NCI-H2081 (cell line): ENCODE measurements around the gene SPTBN4.
A peak's percentile ranks its signal among the peaks of the same experiment; 100 is the strongest.

ENCODE experiments used
- DNase-seq, 2 experiments: peaks; one replicate each; lab custom pipeline; 2025; lab: John Stamatoyannopoulos, UW

Gene SPTBN4

DNA sequence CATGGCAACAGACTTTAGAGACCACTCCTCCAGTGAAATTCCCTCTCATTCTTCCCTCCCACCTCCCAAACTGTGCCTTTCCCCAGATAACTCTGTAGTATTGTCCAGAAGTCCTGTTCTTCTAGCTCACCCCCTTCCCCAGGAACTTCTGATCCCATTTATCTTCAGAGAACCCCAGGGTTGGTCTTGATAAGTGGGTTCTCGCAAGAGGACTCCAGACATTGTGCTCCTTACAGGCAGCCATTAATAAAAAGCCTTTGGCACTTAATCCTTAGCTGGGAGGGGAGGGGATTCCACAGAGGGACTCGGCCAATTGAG is 136.2 kb downstream of the SPTBN4 start:
- no peak for DNase-seq

DNA sequence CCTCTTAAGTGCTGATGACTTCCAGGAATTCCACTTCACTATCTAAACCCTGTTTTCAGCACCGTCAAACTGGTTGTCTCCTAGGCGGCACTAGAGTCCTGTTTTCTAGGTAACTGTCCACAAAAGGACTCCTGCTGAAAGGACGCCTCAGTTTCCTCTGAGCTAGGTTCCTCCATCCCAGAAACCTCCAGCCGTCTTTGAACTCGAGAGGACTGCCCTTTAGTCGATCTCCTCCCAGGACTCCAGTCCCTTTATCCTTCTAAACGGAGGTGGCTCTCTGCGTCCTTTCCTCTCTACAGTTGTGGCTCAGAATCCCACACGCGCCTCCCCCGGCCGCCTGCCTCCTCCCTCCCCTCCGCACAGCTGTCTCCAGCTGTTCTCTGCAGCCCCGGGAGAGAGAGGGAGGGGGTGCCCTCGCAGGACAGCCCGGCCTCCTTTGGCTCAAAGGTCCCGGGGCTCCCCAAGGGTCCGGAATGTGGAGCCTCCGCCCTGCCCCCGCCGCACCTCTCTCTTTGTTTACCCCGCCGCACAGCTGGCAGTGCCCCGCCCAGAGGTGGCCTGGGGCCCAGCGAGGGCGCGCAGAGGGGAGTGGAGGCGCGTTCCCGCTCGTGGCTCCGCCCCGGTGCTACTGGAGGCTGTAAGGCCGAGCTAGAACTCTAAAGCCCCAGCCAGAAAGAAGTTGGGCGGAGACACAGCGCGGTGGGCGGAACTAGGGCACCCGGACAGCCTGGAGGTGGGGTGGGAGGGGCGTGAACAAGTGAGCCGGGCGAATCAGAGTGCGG is 136.8 kb downstream of the SPTBN4 start:
- peak; percentile 90 to 93 for DNase-seq

DNA sequence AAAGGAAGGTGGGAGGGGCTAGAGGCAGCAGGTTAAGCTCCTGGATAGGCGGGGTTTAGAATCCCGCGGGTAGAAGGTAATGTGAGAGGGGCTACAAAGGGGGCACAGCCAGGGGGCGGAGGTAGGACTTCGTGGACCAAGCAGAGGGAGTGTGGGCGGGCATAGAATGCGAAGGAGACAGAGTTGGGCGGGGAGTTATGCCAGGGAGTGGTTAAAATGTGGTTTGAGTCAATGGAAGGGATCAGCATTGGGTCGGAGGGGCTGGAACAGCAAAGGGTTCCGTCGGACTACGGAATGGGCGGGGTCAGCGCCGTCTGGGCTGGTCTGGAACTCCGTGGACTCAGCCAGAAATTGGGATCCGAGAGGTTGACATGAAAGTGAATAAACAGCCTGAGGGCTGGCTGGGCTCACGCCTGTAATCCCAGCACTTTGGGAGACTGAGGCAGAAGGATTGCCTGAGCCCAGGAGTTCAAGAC is 137.4 kb downstream of the SPTBN4 start:
- DNase-seq, result no peak

DNA sequence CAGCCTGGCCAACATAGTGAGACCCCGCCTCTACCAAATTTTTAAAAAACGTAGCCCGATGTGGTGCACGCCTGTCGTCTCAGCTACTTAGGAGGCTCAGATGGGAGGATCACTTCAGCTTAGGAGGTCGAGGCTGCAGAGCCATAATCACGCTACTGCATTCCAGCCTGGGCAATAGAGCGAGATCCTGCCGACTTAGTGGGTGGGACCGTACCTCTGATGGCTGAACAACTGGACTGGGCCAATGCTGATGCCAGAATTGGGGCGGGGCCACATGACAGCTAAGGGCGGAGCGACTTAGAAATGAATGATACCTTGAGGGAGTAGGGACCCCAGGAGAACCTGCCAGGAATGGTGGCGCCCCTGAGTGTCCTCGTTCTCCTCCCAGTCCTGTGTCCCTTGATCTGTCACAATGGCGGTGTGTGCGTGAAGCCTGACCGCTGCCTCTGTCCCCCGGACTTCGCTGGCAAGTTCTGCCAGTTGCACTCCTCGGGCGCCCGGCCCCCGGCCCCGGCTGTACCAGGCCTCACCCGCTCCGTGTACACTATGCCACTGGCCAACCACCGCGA is 137.9 kb downstream of the SPTBN4 start:
- no peak for DNase-seq

DNA sequence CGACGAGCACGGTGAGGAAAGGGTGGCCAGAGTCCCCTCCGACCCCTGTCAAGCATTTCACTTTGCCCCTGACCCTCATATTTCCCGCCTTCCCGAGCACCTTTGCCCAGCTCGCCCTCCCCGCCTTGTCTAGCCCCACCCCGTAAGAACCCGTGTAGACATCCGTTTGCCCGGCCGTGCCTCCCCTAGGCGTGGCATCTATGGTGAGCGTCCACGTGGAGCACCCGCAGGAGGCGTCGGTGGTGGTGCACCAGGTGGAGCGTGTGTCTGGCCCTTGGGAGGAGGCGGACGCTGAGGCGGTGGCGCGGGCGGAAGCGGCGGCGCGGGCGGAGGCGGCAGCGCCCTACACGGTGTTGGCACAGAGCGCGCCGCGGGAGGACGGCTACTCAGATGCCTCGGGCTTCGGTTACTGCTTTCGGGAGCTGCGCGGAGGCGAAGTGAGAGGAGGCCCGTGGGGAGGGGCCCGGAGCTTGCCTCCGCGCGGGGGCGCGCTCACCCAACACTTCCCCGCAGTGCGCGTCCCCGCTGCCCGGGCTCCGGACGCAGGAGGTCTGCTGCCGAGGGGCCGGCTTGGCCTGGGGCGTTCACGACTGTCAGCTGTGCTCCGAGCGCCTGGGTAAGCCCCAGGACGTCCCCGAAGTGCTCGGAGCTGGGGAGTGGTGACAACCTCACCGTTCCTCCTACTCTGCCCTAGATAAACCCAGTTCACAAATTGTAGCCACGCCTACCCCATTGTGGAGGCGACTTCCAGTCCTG is 138.6 kb downstream of the SPTBN4 start:
- peak; percentile 59 to 78 for DNase-seq

DNA sequence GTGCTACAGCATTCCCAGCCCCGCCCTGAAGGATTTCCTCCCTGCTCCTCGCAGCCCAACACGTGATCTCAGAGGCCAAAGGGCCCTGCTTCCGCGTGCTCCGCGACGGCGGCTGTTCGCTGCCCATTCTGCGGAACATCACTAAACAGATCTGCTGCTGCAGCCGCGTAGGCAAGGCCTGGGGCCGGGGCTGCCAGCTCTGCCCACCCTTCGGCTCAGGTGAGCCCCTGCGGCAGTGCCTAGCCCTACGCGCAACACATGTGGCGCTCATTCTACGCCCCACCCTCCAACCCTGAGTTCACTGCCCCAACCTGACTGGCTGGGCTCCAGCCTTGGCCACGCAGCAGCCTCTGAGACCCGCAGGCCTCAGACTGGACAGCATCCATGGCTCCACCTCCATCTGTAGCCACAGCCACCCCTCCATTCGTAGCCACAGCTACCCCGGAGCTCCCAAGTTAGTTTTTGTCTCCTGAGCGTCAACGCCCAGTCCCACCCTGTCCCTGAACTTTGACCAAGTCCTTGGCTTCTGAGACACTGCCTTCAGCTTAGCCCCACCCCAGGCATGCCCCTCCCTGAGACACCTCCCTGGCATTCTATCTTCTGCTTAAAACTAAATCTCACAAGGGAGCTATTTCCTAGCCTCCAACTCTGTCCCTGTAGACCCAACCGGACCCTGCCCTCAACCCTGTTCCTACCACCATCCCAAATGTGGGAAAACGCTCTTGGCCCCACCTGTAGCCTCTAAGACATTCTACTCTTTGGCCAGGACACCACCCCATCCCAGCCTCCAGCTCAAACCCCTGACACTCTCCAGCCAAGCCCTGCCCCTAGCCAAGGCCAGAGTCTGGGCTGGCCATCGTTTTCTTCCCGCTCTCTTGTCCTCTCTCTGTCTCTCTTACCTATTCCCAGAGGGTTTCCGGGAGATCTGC is 140.8 kb downstream of the SPTBN4 start:
- no peak for DNase-seq

DNA sequence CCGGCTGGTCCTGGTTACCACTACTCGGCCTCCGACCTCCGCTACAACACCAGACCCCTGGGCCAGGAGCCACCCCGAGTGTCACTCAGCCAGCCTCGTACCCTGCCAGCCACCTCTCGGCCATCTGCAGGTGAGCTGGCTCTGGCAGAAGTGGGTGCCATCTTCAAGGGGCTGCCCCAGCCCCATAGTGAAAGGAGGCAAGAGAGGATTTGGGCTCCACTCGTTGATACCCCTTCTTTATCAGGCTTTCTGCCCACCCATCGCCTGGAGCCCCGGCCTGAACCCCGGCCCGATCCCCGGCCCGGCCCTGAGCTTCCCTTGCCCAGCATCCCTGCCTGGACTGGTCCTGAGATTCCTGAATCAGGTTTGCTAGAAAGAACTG is 141.4 kb downstream of the SPTBN4 start:
- no peak for DNase-seq

DNA sequence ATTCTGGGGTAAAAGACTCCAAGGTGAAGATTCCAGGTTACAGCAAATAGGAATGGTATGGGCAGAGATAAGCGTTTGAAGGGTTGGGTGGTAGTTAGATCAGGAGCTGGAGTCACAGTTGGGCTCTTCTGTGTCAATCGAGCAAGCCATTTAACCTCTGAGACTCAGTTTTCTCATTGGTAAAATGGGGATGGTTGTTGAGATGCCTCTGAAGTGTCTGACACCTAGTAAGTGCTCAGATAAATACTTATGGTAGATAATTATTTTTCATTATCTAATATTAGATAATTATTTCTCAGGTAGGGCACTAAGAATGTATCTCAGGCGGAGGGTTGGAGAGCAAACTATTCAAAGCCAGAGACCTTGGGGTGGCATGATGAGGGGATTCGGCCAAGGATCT is 142.2 kb downstream of the SPTBN4 start:
- no peak for DNase-seq

DNA sequence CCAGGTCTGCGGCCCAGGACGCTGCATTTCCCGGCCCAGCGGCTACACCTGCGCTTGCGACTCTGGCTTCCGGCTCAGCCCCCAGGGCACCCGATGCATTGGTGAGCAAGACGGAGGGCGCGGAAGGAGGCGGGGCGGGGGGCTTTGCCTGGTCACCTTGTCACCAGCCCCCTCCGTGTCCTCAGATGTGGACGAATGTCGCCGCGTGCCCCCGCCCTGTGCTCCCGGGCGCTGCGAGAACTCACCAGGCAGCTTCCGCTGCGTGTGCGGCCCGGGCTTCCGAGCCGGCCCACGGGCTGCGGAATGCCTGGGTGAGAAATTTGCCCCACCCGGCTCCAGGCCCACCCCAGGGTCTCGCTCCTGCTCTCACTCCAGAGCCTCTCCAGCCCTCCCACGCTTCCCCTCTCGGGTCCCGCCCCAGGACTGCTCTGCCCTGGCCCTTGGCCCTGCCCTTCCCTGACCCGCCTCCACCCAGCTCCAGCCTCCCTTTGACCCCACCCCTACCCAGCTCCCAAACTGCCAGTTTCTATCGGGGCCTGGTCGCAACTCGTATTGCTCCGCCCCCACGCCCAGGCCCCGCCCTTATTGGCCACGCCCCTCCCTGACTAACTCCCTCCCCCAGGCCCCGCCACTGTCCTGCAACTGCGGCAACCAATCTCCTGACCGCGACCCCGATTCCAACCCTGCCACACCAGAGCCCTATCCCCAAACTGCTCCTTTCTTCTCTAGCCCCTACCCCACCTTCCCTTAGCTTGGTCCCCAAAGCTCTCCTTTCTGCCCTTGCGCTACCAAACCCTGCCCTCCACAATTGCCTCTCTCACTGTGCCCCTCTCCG is 143.0 kb downstream of the SPTBN4 start:
- DNase-seq, result peak; percentile 49 to 58

DNA sequence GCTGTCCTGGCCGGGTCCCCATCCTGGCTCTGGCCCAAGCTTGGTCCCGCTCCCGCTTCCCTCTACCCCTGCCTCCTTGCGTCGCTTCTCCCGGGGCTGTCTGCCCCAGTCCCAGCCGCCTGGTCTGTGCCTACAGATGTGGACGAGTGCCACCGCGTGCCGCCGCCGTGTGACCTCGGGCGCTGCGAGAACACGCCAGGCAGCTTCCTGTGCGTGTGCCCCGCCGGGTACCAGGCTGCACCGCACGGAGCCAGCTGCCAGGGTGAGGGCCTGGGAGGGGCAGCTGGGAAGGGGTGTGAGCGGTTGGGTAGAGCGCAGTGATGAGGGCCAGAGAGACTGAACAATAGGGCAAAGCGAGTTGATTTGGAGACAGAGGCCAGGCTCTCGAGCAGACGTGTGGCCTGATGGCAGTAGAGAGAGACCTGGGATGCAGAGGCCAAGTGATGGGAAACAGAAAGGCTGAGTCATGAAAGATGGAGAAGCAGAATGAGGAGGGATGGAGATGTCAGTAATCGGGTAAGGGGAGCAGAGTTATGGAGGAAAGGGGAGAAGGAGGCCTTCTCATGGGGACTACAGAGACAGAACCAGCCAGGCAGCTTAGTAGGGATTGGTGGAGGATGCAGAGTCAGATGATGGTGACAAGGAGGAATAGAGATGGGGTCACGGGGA is 143.7 kb downstream of the SPTBN4 start:
- DNase-seq, result peak in 1 of 2 experiments; percentile 9

DNA sequence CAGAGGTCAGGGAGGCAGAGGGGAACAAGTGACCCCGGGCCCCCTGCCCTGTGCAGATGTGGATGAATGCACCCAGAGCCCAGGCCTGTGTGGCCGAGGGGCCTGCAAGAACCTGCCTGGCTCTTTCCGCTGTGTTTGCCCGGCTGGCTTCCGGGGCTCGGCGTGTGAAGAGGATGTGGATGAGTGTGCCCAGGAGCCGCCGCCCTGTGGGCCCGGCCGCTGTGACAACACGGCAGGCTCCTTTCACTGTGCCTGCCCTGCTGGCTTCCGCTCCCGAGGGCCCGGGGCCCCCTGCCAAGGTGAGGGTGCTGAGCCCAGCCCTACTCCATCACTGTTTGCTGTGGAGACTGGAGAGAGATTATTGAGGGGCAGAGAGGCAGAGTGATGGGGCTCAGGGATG is 144.3 kb downstream of the SPTBN4 start:
- DNase-seq, result peak in 1 of 2 experiments; percentile 11

DNA sequence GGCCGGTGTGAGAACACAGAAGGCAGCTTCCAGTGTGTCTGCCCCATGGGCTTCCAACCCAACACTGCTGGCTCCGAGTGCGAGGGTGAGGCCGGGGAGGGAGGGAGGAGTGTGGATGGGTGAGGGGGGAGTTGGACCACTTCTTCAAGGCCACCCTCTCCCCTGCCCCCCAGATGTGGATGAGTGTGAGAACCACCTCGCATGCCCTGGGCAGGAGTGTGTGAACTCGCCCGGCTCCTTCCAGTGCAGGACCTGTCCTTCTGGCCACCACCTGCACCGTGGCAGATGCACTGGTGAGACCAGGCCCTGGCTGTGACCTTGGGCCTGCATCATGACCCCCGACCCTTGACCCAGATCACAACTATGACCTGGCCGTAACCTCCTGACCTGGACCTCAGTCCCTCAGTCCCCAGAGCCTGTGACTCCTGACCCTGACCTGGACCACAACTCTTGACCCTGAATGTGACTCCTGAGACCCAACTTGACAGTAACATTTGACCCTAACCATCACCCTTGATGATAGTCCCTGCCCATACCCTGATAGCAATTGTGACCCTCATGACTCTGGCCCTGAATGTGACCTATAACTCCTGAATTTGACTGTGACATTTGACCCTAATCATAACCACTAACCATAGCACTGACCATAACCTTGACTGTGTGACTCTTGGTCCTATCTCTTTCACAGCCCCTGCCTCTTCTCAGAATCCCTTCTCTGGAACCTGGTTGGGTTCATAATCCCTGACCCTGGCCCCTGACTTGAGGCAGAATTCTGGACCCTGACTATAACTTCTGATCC is 145.3 kb downstream of the SPTBN4 start:
- no peak for DNase-seq

DNA sequence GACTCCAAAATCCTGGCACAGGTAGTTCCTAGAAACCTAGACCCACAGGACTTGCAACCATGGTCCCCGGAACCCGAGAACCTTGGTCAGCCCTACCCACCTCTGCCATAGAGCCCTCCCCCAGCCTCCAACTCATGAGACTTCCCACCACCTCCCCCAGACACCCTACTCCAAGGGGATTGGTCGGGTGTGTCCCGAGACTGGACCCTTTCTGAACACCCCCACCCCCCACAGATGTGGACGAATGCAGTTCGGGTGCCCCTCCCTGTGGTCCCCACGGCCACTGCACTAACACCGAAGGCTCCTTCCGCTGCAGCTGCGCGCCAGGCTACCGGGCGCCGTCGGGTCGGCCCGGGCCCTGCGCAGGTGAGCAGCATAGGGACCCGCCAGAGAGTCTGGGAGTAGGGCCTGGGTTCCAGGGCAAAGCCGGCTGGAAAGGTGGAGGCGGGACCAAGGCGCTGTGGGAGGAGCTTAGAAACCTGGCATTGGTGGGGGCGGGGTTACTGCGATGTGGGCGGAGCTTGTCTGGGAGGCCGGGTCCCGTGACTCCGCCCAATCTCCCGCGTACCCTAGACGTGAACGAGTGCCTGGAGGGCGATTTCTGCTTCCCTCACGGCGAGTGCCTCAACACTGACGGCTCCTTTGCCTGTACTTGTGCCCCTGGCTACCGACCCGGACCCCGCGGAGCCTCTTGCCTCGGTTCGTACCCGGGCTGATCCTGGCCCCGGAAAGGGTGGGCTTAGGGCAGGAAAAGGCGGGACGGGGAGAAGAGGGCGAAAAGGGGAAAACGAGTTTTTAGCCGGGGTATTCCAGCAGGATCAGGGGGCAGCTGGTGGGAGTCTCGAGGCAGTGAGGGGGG is 146.3 kb downstream of the SPTBN4 start:
- DNase-seq, result peak; percentile 26 to 42

DNA sequence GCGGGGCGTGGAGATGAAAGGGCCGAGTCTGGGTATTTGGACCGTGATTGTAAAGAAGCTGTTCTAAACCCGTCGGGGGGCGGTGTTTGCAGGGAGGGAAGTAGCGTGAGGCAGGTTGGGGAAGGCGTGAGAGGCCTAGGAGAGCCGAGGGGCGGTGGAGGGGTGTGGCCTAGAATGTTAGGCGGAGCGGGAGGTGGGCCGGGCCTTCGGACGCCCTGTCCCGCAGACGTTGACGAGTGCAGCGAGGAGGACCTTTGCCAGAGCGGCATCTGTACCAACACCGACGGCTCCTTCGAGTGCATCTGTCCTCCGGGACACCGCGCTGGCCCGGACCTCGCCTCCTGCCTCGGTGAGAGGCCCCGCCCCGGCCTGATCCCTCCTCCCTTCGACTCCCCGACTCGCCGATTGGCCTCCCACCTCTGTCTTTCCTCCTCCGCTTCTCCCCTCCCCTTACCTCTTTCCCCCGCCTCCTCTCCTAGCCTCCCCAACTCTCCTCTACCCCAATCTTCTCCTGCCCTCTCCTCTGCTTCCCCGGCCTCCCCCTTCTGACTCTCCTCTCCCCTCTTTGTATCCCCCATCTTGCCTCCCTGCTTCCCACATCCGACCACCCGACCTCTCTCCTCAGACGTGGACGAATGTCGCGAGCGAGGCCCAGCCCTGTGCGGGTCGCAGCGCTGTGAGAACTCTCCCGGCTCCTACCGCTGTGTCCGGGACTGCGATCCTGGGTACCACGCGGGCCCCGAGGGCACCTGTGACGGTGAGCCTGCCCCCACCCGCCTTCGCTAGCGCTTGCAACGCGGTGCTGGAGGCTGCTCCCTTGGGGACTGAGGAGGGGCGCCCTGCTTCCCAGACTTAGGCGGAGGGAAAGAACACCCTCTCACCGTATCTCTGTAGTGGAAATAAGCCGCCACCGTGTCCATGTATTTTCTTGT is 147.2 kb downstream of the SPTBN4 start:
- DNase-seq, result peak; percentile 71 to 76

DNA sequence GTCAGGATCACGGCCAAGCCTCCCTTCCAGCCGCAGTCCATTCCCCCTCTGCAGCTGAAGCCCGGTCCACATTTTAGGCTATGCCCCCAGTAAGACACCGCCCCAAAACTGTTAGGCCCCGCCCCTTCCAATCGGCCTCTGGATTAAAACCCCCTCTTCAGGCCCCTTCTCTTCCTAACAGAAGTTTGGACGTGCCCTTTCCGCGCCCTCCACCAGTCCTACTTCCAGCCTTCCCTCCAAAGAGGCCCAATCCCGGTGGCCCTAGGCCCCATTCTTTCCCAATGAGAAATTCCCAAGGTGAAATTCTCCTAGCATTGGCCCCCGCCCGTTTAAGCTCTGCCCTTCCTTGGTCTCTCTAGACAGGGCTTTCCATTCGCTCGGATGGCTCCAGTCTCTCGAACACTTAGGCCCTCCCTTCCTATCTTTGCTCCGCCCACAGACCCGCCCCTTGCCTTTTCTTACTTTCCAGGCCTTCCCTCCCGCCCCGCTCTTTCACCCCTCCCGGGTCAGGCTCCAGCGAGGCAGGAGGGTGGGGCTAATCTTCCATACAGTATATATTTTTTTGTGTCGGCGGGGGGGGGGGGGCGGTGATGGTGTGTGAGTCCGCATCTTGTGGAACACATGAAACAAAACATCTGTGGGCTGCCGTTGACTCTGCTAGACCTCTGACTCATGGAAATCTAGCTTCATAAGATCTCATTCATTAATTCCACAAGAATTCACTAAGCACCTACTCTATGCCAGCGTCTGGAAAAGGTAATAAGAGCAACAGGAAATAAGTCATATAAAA is 148.0 kb downstream of the SPTBN4 start:
- DNase-seq, result peak; percentile 52 to 62

DNA sequence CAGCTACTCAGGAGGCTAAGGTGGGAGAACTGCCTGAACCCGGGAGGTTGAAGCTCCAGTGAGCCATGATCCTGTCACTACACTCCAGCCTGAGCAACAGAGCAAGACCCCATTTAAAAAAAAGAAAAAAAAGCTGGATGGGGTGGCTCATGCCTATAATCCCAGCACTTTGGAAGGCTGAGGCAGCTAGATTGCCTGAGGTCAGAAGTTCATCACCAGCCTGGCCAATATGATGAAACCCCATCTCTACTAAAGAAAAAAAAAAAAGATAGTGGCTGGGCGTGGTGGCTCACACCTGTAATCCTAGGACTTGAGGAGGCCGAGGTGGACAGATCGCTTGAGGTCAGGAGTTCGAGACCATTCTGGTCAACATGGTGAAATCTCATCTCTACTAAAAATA is 149.4 kb downstream of the SPTBN4 start:
- no peak for DNase-seq

DNA sequence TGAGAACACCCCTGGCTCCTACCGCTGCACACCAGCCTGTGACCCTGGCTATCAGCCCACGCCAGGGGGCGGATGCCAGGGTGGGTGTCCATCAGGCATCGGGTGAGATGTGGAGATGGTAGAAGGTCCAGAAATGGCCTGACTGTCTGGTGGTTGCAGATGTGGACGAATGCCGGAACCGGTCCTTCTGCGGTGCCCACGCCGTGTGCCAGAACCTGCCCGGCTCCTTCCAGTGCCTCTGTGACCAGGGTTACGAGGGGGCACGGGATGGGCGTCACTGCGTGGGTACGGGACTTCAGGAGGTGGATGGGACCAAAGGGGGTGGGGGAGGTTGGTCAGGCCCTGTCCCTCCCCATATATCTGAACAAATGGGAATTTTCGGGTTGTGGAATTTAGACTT is 150.1 kb downstream of the SPTBN4 start:
- no peak for DNase-seq
